H54 (cell line): ENCODE data around the gene RABGGTA.

Source experiments
- DNase-seq: peaks from one replicate; pipeline ENCODE4 v3.0.0; 2011; ENCODE audit warnings: low spot score, mixed read lengths; ENCODE audit not compliant: insufficient read length
- FAIRE-seq: peaks from 3 replicates; lab custom pipeline; 2011; peaks lifted over from hg19 to GRCh38; lab: Jason Lieb, UNC
- POLR2A ChIP-seq: IDR thresholded peaks from 2 replicates; pipeline ENCODE4 v1.6.1; 2011; ENCODE audit warnings: low read depth, mild to moderate bottlenecking, low read length

The RABGGTA gene

DNA sequence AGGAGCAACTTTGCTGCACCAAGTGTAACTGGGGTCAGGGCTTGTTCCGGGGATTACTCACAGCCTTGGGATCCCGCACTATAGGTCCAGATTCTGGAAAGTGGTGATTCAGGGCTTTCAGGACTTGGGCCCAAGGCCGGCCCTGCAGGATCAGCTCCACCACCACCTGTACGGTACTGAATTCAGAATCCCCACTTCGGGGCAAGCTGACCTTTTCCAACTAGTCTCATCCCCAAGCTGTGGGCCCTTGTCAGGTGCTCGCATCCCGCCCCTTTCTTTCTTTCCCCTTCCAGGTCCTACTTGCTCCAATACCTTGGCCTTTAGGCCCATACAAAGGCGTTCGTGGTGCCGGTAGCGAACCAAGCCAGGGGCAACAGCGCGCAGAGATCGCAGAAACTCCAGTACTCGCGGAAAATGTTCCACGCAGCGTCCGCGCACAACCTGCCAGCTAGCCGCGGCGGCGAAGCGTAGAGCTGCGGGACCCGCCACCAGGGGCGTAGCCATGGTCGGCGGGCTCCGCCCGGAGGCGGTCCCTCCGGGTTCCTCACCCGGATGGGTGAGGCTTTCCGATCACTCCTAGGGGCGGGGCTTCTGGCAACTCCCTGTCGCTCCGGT, 29.5 kb downstream of the RABGGTA start:
- FAIRE-seq: no peak
- peak; percentile 85 for DNase-seq
- no peak; the same call in 1 of the 2 replicates for TF ChIP-seq POLR2A

DNA sequence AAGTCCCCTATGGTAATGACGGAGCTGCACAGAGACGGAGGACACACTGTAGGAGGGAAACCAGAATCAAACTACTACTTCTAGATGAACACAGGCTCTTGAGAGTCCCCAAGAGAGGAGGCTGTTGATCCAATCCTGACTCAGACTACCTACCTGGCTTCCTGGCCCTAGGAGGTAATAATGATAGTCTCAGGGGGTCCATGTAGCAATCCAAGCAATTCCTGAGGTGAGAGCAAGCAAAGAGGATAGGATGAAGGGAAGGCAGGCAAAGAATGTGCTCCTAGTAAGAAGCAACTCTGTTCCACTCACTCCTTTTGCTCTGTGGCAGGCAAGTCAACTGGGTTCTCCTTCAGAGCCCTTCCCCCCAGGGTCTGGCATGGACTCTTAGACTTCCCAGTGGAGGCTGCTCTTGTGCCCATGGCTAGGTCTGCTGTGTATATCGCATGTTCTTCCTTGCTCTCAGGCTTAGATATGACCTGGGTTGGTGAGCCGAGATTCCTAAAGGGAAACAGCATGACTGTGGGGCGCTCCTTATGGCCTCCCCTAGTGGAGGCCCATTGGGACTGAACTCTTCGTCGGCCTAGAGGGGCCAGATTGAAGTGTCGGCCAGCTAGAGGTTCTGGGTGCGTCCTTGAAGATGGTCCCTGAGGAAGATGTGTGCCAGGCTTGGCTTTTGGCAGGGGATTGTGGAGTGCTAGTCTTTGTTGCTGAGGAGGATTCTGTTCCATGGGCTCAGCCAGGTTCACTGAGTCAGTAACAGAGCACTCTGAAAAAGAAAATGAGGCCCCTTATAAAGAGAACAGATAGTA, 31.1 kb downstream of the RABGGTA start:
- FAIRE-seq: no peak
- no peak for TF ChIP-seq POLR2A
- DNase-seq: no peak

GRCh38 chr14:24238527-24239037, 32.8 kb downstream of the RABGGTA start:
- no peak for TF ChIP-seq POLR2A
- DNase-seq (no peak), FAIRE-seq (no peak)

DNA sequence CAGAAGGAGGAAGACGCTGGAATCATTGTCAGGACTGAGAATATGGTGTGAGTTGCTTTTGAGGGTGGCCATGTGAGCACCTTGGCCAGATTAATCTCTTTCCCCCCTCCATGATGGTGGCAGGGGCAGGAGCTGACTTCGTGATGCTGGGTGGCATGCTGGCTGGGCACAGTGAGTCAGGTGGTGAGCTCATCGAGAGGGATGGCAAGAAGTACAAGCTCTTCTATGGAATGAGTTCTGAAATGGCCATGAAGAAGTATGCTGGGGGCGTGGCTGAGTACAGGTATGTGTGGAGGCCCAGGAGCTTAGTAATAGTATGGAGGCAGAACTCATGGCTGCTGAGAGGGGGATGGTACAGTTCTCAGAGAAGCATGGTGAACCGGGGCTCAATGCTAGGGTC, 33.3 kb downstream of the RABGGTA start:
- FAIRE-seq (no peak), DNase-seq (no peak)
- no peak for TF ChIP-seq POLR2A

DNA sequence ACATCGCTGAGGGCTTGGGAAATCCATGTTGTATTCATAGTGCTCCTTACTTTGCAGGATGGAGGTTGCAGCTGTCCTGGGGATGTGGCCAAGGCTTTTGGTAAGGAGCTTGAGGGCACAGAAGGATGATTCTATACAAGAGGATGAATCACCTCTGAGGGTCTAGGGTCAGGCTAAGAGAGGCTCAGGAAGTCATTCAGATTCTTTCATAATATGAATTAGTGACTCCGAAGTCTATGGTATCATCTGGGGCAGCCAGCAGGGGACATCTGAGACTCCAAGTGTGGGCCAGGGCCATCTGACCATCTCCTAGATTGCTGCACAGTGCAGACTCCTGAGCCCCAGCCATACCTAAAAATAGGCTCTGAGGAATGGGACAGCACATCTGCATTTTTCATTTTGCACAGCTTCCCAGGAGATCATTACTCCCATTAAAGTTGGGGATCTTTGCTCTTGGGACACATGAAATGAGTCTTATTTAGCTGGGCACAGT, 33.9 kb downstream of the RABGGTA start:
- FAIRE-seq (no peak), DNase-seq (no peak)
- no peak for TF ChIP-seq POLR2A

GRCh38 chr14:24236689-24237462, 34.5 kb downstream of the RABGGTA start:
- DNase-seq (no peak), FAIRE-seq (no peak)
- no peak for TF ChIP-seq POLR2A

DNA sequence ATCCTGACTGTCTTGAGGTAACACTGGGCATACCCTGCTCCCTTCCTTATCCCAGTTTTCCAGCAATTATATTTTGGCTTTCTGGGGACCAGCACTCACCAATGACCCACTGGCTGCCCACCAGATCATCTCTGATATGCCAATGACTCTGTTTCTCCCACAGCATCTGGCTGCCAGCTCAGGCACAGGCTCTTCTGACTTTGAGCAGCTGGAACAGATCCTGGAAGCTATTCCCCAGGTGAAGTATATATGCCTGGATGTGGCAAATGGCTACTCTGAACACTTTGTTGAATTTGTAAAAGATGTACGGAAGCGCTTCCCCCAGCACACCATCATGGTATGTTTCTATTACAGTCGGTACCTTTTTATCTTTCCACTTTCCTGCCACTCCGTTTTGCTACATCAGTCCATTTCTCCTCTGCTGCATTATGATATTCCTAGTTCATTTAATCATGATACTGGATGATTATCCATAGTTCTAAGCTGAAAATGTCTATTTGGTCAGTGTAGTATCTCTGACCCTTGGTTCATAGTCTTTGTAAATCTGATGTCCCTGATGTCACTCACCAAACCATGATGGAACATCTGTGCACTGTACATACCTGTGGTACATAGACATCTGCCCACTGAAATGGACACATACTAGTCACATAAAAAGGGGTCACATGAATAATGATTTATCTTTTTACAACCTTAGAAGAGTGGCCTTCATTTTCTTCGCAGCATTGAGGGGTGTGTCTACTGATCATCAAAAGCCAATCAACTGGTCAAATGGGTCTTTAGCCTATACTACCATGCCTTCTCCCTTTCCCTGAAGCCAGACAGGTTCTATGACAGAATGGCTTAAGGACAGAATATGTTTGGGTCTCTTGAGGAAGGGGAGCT, 35.4 kb downstream of the RABGGTA start:
- DNase-seq: no peak
- TF ChIP-seq POLR2A: no peak
- FAIRE-seq: no peak

- DNase-seq: no peak
- no peak for TF ChIP-seq POLR2A
- no peak for FAIRE-seq
Measured at GRCh38 chr14:24234095-24235005, 37.0 kb downstream of the RABGGTA start.

- TF ChIP-seq POLR2A: no peak
- FAIRE-seq (no peak), DNase-seq (no peak)
Measured at GRCh38 chr14:24233538-24233866, 37.9 kb downstream of the RABGGTA start.

DNA sequence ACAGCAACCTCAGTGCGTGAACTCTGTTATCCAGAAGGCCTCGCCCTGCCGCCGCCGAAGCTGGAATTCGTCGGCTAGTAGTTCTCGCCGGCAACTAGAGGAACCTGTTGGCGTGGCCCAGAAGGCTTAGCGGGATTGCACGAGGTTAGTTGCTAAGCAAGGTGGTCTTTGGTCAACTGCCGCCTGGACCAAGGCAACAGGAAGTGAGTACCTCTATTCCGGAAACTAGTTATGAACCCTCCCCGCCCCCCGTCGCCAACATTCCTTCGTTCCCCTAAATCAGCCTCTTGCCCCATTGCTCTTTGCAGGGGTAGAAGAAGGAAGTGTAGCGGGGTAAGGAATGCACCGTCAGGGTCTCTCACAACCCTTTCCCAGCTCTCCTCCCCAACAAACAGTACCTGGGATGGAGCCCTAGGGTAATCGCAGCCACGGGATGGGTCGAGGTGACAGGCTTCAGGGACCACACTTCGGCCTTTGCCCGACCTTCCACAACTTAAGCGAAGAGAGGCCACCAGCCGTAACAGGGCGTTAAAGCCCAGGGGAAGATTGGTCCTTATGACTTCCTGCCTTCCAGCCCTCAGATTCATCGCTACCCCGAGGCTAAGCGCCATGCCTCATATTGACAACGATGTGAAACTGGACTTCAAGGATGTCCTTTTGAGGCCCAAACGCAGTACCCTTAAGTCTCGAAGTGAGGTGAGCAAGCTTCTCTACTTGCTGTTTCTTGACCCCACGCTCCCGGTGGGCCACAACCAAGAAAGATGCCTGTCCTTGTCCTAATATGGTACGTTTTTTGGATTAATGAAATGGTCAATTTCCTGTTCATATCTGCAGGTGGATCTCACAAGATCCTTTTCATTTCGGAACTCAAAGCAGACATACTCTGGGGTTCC, 38.5 kb downstream of the RABGGTA start, which contains the start of gene GMPR2:
Gene GMPR2, plus strand, starts transcription at position 285 of the 893 bp plus-strand sequence. Its CDS starts 325 bp downstream, at position 610.
- DNase-seq (no peak), FAIRE-seq (no peak)
- TF ChIP-seq POLR2A: 0 out of 2 replicates have a peak, but pooled peaks have one; percentile 5

DNA sequence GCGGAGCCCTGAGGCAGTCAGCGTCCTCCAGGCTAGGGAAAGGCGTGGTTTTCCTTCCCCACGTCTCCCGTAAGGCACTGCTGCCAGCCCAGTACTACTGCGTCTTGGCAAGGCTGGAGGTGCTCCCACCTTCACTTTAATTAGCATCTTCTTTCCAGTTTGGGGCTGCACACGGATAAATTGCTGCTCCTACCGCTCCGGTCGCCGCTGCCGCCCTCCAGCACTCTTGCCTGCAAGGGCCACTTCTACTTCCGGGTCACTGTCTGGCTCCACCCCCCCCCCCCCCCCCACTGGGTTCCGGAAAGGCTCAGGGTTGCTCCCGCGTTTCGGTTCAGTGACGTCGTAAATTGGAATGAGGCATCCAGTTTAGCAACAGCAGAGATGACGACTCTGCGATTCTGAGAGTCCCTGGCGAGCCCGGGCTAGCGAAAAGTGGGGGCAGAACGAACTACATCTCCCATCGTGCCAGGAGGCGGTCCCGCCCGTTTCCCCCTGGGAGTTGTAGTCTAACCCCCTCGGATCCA, 39.2 kb downstream of the RABGGTA start, which contains the start of gene NEDD8:
Gene NEDD8, minus strand, starts transcription at position 247 of the 524 bp plus-strand sequence. Its CDS starts 100 bp downstream, at position 147.
- DNase-seq: peak; percentile 30
- peak; percentile 44; the same call in 1 of the 2 replicates for TF ChIP-seq POLR2A
- no peak for FAIRE-seq
